ENCODE results near the gene DNASE1L1.

DNA sequence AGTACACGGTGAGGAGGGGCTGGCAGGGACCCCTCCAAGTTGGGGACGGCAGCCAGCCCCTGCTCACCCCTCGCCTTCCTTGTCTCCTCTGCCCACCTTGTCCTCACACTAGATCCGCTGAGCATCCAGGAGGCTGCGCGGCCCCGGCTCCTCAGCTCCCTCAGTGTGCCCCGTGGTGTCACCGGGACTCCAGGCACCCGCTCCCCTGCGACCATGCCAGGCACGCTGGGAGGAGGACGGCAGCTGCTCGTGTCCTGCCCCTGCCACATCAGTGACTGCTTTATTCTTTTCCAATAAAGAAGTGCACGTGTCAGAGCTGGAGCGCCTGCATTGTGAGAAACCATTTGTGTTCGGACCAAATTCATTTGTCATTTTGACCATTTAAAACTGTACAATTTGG is 41.3 kb upstream of the DNASE1L1 start:
- TF ChIP-seq, protein P1, sequence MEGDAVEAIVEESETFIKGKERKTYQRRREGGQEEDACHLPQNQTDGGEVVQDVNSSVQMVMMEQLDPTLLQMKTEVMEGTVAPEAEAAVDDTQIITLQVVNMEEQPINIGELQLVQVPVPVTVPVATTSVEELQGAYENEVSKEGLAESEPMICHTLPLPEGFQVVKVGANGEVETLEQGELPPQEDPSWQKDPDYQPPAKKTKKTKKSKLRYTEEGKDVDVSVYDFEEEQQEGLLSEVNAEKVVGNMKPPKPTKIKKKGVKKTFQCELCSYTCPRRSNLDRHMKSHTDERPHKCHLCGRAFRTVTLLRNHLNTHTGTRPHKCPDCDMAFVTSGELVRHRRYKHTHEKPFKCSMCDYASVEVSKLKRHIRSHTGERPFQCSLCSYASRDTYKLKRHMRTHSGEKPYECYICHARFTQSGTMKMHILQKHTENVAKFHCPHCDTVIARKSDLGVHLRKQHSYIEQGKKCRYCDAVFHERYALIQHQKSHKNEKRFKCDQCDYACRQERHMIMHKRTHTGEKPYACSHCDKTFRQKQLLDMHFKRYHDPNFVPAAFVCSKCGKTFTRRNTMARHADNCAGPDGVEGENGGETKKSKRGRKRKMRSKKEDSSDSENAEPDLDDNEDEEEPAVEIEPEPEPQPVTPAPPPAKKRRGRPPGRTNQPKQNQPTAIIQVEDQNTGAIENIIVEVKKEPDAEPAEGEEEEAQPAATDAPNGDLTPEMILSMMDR (IDR thresholded peaks at IDR 0.05; ENCODE audit: low read length), result no peak
- no peak for TF ChIP-seq EZH2 (IDR thresholded peaks at IDR 0.05; ENCODE audit: borderline replicate concordance, low read length)

Data from OCI-LY1 (cell line).